Activated CD8-positive, alpha-beta T cell treated with anti-CD3 and anti-CD28 coated beads for 36 hours (primary cell): ENCODE results near the gene ELAVL4. TPM values are rescaled to one million over a fixed set of nuclear protein-coding genes. Genes with fewer than 3 reads are reported as not detected.

Experiments used
- ATAC-seq: fragments of 200-7000 bp; cut with Tn5 transposase; one replicate; pipeline ENCODE4 v1.10.0; 2021; ENCODE audit warnings: mild to moderate bottlenecking, moderate library complexity
- CTCF ChIA-PET: fragments of 350-600 bp; sonication (Branson Sonifier 250); formaldehyde crosslinking; loops from one replicate; lab custom pipeline; 2021; ENCODE audit warnings: antibody characterized with exemption; lab: Charles Lee
- POLR2A ChIA-PET: fragments of 350-600 bp; sonication (Branson Sonifier 250); formaldehyde crosslinking; loops from one replicate; lab custom pipeline; 2021; ENCODE audit warnings: antibody characterized with exemption; lab: Charles Lee
- DNase-seq: peaks from one replicate; pipeline ENCODE4 v3.0.0-alpha.2; 2020
- H3K27ac Mint-ChIP-seq: one replicate; pipeline ENCODE4 v1.8.0; 2021; ENCODE audit warnings: mild to moderate bottlenecking, mixed read lengths
- H3K27me3 Mint-ChIP-seq: one replicate; pipeline ENCODE4 v1.8.0; 2021; ENCODE audit warnings: mixed read lengths
- H3K36me3 Mint-ChIP-seq: one replicate; pipeline ENCODE4 v1.8.0; 2021; ENCODE audit warnings: low read depth, mixed read lengths
- H3K4me1 Mint-ChIP-seq: one replicate; pipeline ENCODE4 v1.8.0; 2021; ENCODE audit warnings: low read depth, mixed read lengths
- H3K4me3 Mint-ChIP-seq: one replicate; pipeline ENCODE4 v1.8.0; 2021; ENCODE audit warnings: mild to moderate bottlenecking, moderate library complexity, mixed read lengths
- H3K9me3 Mint-ChIP-seq: one replicate; pipeline ENCODE4 v1.8.0; 2021; ENCODE audit warnings: mixed read lengths
- intact Hi-C: fragments of 100-400 bp; cut with micrococcal nuclease; formaldehyde crosslinking; loops from one replicate; pipeline ENCODE4 v1.10.0; 2022
- total RNA-seq, 2 experiments: library from RNA; stranded (reverse); gene quantifications; one replicate each; pipeline ENCODE4 v1.2.3, GENCODE V29; 2021
- TF ChIP-seq, protein P1 (sequence below): fragments of 200-600 bp; IDR thresholded peaks from one replicate; pipeline ENCODE4 v1.8.0; 2022; ENCODE audit warnings: antibody characterized with exemption, mild to moderate bottlenecking

ELAVL4 gene
- total RNA-seq, 2 experiments from 2014 or later, result not detected

DNA sequence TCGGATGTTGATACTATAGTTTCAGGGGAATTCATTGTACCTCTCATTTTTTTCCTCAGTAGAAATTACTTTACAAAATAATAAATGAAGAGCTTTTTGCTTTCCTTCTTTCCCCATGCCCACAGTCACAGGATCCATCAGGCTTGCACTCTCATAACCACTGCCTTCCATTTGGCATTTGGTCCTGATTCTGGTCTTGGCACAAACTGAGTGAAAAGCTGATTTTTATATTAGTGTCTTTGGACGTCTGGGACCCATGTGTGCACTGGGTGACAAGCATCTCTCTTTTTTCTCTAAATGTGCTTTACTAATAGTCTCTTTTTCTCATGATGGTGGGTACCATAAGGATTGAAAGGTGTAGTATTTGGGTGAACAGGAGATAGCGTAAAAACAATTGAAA, 2.8 kb downstream of the ELAVL4 start:
- Mint-ChIP-seq H3K4me3 (no peak overlapping the region), H3K27ac (no peak overlapping the region), H3K9me3 (no peaks in the 10 kb centered on the region), H3K4me1 (peaks cover 21% of the 10 kb centered on the region), H3K27me3 (peaks cover 49% of the 10 kb centered on the region), H3K36me3 (no peaks in the 10 kb centered on the region)
- DNase-seq (no peak), ATAC-seq (no peak)
- TF ChIP-seq, protein P1, sequence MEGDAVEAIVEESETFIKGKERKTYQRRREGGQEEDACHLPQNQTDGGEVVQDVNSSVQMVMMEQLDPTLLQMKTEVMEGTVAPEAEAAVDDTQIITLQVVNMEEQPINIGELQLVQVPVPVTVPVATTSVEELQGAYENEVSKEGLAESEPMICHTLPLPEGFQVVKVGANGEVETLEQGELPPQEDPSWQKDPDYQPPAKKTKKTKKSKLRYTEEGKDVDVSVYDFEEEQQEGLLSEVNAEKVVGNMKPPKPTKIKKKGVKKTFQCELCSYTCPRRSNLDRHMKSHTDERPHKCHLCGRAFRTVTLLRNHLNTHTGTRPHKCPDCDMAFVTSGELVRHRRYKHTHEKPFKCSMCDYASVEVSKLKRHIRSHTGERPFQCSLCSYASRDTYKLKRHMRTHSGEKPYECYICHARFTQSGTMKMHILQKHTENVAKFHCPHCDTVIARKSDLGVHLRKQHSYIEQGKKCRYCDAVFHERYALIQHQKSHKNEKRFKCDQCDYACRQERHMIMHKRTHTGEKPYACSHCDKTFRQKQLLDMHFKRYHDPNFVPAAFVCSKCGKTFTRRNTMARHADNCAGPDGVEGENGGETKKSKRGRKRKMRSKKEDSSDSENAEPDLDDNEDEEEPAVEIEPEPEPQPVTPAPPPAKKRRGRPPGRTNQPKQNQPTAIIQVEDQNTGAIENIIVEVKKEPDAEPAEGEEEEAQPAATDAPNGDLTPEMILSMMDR, result no peak
- intact Hi-C loops, result no loop called here
- POLR2A ChIA-PET, result no interaction called here
- CTCF ChIA-PET, result no interaction called here

DNA sequence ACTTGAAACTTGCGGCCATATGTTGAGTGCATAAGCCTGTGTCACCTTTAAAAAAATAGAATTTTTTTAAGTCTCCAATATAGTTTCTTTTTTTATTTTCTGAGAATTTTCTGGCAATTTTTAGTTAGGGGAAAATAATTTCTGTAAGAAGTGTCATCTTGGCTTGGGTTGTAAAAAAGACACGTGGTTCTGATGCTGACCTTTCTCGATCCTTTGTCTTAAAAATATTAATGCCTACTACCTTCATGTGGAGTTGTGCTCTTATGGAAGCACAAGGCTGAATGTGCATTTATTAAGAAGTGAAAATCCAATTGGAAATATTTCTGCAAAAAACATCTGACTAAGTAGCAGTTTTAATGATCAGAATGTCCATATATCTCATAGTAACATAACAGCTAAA, 3.5 kb downstream of the ELAVL4 start:
- H3K9me3 Mint-ChIP-seq, result no peaks in the 10 kb centered on the region
- POLR2A ChIA-PET, result no interaction called here
- intact Hi-C loops, result no loop called here
- H3K4me3 Mint-ChIP-seq, result no peak overlapping the region
- H3K27ac Mint-ChIP-seq, result no peak overlapping the region
- H3K4me1 Mint-ChIP-seq, result peaks cover 21% of the 10 kb centered on the region
- peaks cover 49% of the 10 kb centered on the region for H3K27me3 Mint-ChIP-seq
- CTCF ChIA-PET, result no interaction called here
- ATAC-seq (no peak), DNase-seq (no peak)
- TF ChIP-seq, protein P1, result no peak
- no peaks in the 10 kb centered on the region for H3K36me3 Mint-ChIP-seq

DNA sequence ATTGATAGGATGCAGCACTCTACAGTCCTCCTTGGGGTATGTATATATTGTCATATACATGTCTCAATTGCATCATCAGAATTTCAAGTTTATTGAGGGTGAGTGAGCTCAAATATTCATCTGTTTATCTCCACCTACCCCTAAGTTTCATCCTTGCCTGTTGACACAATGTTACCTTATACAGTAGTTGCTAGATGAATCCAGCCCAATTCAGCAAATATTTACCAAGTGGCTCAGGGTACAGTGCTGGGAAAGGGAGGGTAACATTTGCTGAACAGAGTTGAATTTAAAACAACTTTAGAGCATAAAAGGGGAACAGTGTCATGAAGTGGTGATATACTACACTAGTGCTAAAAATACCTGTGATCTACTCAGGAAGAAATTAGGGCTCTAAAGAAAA, 14.4 kb downstream of the ELAVL4 start:
- no peak overlapping the region for H3K27ac Mint-ChIP-seq
- ATAC-seq, result no peak
- H3K4me3 Mint-ChIP-seq, result no peak overlapping the region
- no peaks in the 10 kb centered on the region for H3K9me3 Mint-ChIP-seq
- no peak for DNase-seq
- no peaks in the 10 kb centered on the region for H3K4me1 Mint-ChIP-seq
- peaks cover 8% of the 10 kb centered on the region for H3K27me3 Mint-ChIP-seq
- TF ChIP-seq, protein P1, result no peak
- ChIA-PET CTCF (no interaction called here), POLR2A (interaction anchor here (1.0 kb wide), 1 partner anchor 9 kb away, joined by 3 read pairs; no protein-coding TSS in a partner anchor)
- no peaks in the 10 kb centered on the region for H3K36me3 Mint-ChIP-seq
- intact Hi-C loops, result no loop called here

DNA sequence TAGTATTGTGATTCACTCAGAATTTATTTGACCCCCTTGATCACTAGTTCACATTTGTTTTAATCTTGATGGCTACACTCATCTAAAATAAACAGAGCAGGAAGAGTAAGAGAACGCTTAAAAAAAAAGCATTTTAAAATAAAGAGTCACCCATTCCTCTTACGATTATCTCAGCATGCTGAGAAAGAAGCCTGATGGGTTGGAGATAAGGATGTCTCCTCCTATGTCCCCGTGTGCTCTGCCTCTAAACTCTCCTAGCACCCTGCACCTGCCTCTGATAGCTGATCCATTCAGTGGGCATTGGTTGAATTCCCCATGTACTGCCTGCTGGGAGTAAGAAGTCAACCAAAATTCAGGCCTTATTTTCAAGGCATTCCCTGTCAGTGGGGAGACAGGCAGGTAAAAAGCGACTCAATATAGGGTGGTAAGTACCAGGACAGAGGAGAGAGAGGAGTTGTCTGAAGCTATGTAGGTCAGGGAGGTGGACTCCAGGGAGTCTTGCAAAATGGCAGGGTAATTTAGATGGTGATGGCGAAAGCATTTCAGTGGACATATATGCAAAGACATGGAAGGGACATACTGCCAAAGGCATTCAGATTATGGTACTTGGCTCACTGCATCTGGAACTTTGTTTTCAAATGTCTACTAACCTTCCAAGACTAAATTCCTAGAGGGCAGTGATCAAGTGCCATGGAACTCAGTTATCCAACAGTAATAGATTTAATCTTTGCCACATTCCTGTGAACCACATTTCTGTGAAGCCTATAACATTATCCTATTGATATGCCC, 18.4 kb downstream of the ELAVL4 start:
- Mint-ChIP-seq H3K9me3 (no peaks in the 10 kb centered on the region), H3K27ac (no peak overlapping the region), H3K4me3 (no peak overlapping the region), H3K4me1 (no peaks in the 10 kb centered on the region), H3K27me3 (peaks cover 6% of the 10 kb centered on the region), H3K36me3 (no peaks in the 10 kb centered on the region)
- DNase-seq (no peak), ATAC-seq (no peak)
- intact Hi-C loops, result no loop called here
- ChIA-PET CTCF (no interaction called here), POLR2A (no interaction called here)
- TF ChIP-seq, protein P1, result no peak

DNA sequence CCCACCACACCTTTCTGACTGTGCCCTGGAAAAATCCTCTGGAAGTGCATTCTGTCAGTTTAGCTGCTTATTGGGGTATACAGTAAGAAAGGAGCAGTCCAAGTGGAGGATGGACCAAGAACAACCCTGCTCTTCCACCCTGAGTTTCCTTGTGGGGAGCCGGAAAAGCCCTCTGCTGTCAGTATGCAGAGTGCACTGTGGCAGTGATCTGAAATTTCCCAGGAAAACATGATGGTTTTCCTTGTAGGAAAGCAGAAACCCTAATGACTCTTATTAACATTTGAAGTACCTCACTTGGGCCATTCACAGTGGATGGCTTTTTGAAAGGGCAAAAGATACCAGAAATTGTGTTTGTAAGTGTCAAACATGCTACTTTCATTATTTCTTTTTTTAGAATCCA, 20.5 kb downstream of the ELAVL4 start:
- CTCF ChIA-PET, result no interaction called here
- Mint-ChIP-seq H3K9me3 (no peaks in the 10 kb centered on the region), H3K4me1 (no peaks in the 10 kb centered on the region), H3K36me3 (no peaks in the 10 kb centered on the region), H3K4me3 (no peak overlapping the region), H3K27me3 (peaks cover 4% of the 10 kb centered on the region), H3K27ac (no peak overlapping the region)
- ATAC-seq (no peak), DNase-seq (no peak)
- POLR2A ChIA-PET, result no interaction called here
- intact Hi-C loops, result no loop called here
- TF ChIP-seq, protein P1, result no peak
